AG04449 (cell line): ENCODE measurements around the gene IQSEC1.

Source experiments
- CTCF ChIA-PET: fragments of 350-600 bp; formaldehyde crosslinking; extraction: SDS; loops from one replicate; lab custom pipeline; 2021; ENCODE audit warnings: antibody characterized with exemption; lab: Yijun Ruan, JAX
- POLR2A ChIA-PET: fragments of 400-600, 350-600 bp; formaldehyde crosslinking; extraction: SDS; loops from one replicate; lab custom pipeline; 2020; ENCODE audit warnings: antibody characterized with exemption, inconsistent platforms; lab: Yijun Ruan, JAX
- DNase-seq: peaks from one replicate; pipeline ENCODE4 v3.0.0-alpha.2; 2010; ENCODE audit warnings: low read depth, low spot score
- H3K4me3 ChIP-seq: 2 replicates; pipeline ENCODE4 v1.5.1; 2011; ENCODE audit warnings: low read depth, mild to moderate bottlenecking, control low read depth, low read length
- TF ChIP-seq, protein P1 (sequence below): IDR thresholded peaks from one replicate; pipeline ENCODE4 v1.5.1; 2011; ENCODE audit warnings: mild to moderate bottlenecking, moderate library complexity, low read length, control low read depth, inconsistent platforms; ENCODE audit not compliant: insufficient read depth; ENCODE audit errors: missing control alignments

The IQSEC1 gene

DNA sequence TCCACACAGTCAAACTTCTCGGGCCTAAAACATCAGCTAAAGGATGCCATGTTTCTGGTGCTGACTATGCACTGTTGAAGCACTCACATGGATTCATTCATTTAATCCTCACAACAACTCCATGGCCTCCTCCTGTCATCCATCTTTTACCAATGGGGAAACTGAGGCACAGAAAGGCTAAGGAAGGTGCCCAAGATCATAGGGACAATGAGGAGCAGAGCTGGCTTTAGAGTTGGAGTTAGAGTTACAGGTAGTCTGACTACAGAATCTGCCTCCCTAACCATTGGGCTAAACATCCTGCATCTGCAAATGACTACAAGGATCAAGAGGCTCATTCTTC, 111.6 kb downstream of the IQSEC1 start:
- TF ChIP-seq, protein P1, sequence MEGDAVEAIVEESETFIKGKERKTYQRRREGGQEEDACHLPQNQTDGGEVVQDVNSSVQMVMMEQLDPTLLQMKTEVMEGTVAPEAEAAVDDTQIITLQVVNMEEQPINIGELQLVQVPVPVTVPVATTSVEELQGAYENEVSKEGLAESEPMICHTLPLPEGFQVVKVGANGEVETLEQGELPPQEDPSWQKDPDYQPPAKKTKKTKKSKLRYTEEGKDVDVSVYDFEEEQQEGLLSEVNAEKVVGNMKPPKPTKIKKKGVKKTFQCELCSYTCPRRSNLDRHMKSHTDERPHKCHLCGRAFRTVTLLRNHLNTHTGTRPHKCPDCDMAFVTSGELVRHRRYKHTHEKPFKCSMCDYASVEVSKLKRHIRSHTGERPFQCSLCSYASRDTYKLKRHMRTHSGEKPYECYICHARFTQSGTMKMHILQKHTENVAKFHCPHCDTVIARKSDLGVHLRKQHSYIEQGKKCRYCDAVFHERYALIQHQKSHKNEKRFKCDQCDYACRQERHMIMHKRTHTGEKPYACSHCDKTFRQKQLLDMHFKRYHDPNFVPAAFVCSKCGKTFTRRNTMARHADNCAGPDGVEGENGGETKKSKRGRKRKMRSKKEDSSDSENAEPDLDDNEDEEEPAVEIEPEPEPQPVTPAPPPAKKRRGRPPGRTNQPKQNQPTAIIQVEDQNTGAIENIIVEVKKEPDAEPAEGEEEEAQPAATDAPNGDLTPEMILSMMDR: no peak
- H3K4me3 ChIP-seq: no peak overlapping the region
- ChIA-PET POLR2A (no interaction called here), CTCF (interaction anchor here (1.0 to 9.3 kb wide), 6 partner anchors 8 to 119 kb away, joined by 3 to 72 read pairs (median 4); no protein-coding TSS in a partner anchor)
- no peak for DNase-seq

DNA sequence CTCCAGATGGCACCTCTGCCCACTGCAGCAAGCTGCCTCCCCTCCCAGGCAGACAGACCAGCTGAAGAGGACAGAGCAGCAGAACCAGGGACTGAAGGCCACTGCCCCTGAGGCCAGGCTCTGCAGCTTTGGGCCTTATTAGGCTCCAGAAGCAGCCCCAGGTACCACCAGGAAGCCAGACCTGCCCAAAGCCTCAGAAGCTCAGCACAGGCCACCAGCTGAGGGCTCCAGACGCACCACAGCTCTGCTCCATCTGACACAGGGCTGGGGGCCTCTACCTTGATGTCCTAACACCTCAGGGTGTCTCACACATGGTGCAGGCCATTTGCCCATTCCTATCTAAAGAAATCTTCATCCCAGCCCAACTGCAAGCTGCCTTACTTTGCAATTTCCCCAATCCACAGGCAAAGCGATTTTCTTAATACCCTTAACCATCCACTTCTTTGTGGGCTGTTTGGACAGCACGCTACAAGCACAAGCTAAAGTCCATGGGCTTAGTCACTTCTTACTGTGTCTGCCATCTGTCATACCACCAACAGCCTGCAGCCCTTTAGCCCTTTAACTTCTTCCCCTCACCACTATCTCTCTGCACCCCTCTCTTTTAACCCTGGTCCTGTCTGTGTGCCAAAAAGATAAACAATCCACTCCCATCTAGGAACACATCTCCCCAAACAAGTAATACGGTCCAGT, 112.1 kb downstream of the IQSEC1 start:
- no peak for DNase-seq
- CTCF ChIA-PET: interaction anchor here (1.0 to 9.3 kb wide), 6 partner anchors 8 to 119 kb away, joined by 3 to 72 read pairs (median 4); no protein-coding TSS in a partner anchor
- H3K4me3 ChIP-seq: no peak overlapping the region
- POLR2A ChIA-PET: no interaction called here
- TF ChIP-seq, protein P1: no peak

DNA sequence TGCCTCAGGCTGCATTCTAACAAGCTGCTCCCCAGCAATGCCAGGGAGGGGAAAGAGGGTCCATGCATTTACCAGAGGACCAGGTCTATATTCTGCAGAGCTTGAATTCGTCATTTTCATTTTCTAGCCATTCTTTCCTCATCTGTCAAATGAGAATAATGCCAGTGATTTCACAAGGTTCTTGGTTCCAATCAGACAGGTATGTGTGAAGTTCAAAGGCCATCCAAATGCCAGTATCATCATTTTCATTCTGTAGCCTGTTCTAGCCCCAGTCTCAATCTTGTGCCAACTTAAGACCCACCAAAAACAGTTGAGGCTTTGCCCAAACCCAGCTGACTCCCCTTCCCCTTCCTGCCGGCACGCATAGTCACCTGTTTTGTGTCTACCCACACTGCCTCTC, 112.7 kb downstream of the IQSEC1 start:
- TF ChIP-seq, protein P1: no peak
- CTCF ChIA-PET: interaction anchor here (0.8 to 9.3 kb wide), 4 partner anchors 9 to 118 kb away, joined by 3 to 72 read pairs (median 6); no protein-coding TSS in a partner anchor
- no peak overlapping the region for H3K4me3 ChIP-seq
- DNase-seq: no peak
- POLR2A ChIA-PET: no interaction called here

DNA sequence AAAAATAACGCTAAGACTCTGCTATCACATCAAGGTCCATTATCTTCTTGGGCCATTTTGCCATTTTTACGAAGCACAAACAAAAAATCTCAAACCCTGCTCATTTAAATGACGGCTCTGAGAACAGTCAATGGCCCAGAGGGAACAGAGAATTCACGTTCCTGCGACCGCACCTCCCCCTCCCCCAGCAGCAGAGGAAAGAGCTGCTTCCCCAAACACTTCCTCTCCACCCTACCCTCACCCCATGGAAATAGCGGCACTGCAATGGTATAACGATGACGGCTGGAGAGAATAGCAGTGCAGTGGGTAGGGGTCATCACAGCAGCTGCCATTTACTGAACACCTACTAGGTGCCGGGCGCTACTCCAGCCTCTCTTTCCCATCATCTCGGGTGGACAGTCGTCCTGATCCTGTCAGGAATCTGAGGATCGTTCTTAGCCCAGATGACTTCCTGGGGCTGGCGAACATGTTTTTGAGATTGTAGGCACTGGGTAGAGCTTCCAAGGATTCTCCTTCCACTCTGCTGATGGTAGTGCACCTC, 113.3 kb downstream of the IQSEC1 start:
- ChIA-PET CTCF (interaction anchor here (0.8 to 1.5 kb wide), 2 partner anchors 9 to 11 kb away, joined by 4 to 7 read pairs; no protein-coding TSS in a partner anchor), POLR2A (no interaction called here)
- TF ChIP-seq, protein P1: no peak
- H3K4me3 ChIP-seq: no peak overlapping the region
- no peak for DNase-seq

DNA sequence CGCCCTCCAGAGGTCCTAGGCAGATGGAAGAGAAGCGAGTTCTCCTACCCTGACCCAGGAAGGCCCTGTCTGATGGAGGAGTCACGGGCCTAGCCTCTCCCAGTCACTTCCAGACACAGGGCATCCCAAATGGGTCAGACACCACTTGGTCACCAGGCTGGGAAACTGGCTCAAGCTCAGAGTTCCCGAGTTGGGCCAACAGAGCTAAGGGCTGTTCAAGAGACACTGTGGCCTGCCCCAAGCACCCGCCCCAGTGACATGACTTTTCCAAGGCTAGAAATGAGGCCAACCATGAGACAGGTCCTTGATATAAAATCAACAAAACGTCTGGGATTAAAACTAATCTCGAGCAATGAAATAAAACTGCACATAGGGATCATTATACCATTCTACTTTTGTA, 113.8 kb downstream of the IQSEC1 start:
- no peak overlapping the region for H3K4me3 ChIP-seq
- TF ChIP-seq, protein P1: no peak
- DNase-seq: no peak
- ChIA-PET CTCF (interaction anchor here (0.8 to 1.5 kb wide), 3 partner anchors 8 to 25 kb away, joined by 4 to 7 read pairs (median 6); no protein-coding TSS in a partner anchor), POLR2A (no interaction called here)
